ENCODE data around the gene PCSK6.

Gene PCSK6

DNA sequence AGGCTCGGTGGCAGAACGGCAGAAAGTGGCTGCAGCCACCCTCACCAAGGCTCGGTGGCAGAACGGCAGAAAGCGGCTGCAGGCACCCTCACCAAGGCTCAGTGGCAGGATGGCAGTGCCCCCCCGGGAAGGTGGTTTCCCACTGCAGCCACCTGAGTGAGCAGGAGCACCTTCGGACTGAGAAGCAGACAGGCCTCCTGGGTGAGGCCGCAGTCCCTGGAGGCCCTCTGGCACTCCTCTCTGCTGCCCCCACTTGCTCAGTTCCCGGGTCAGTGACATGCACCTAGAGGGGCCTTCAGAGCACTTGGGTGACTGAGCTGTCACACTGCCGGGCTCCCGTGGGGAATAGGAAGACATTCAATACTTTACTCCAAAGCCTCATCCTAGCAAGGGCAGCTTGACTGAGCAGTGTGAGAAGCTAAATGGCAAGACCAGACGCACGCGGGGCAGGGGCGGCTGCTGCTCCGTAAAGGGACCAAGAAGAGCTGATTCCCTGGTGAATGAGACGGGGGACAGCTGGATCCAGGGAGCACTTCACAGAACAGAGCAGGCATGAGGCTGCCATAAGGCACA is 62.7 kb downstream of the PCSK6 start:
- no peaks in the 10 kb centered on the region for H3K36me3 ChIP-seq (ENCODE audit: insufficient read depth, low read length)
- no peaks in the 10 kb centered on the region; the same call in 1 of the 2 replicates for H3K9me3 ChIP-seq (ENCODE audit: insufficient read depth, low read depth, low read length)
- no peak overlapping the region for H3K4me3 ChIP-seq (ENCODE audit: low read length, poor library complexity, severe bottlenecking)
- H4K20me1 ChIP-seq (ENCODE audit: insufficient read depth, low read length, poor library complexity, severe bottlenecking) = no peaks in the 10 kb centered on the region
- no peaks in the 10 kb centered on the region for H3F3A ChIP-seq (ENCODE audit: low read depth)
- H2AFZ ChIP-seq (ENCODE audit: low read length) = no peak overlapping the region
- no peak for TF ChIP-seq EZH2phosphoT487 (IDR thresholded peaks at IDR 0.05; ENCODE audit: borderline replicate concordance)
- TF ChIP-seq CTCF (conservative IDR thresholded peaks at IDR 0.05; ENCODE audit: low read length) = no peak
- H3K4me1 ChIP-seq (ENCODE audit: insufficient read depth, low read length, poor library complexity, severe bottlenecking) = no peaks in the 10 kb centered on the region
- H3K9ac ChIP-seq (ENCODE audit: low read depth, low read length, poor library complexity, severe bottlenecking) = no peak overlapping the region
- H3K9me2 ChIP-seq (replicated peaks; ENCODE audit: low read depth, low read length) = no peaks in the 10 kb centered on the region
- H3K4me2 ChIP-seq (ENCODE audit: low read depth, low read length, poor library complexity, severe bottlenecking) = no peak overlapping the region
- no peaks in the 10 kb centered on the region for H3K79me2 ChIP-seq (ENCODE audit: insufficient read depth, low read length)
- no peaks in the 10 kb centered on the region for H3K27me3 ChIP-seq (ENCODE audit: insufficient read depth, low read length, poor library complexity, severe bottlenecking)

- Histone ChIP-seq H3F3A (ENCODE audit: low read depth) (no peaks in the 10 kb centered on the region), H2AFZ (ENCODE audit: low read length) (no peak overlapping the region), H3K27me3 (ENCODE audit: insufficient read depth, low read length, poor library complexity, severe bottlenecking) (no peaks in the 10 kb centered on the region), H3K36me3 (ENCODE audit: insufficient read depth, low read length) (no peaks in the 10 kb centered on the region), H3K9ac (ENCODE audit: low read depth, low read length, poor library complexity, severe bottlenecking) (no peak overlapping the region), H3K4me1 (ENCODE audit: insufficient read depth, low read length, poor library complexity, severe bottlenecking) (no peaks in the 10 kb centered on the region), H3K79me2 (ENCODE audit: insufficient read depth, low read length) (no peaks in the 10 kb centered on the region), H3K4me2 (ENCODE audit: low read depth, low read length, poor library complexity, severe bottlenecking) (no peak overlapping the region), H3K4me3 (ENCODE audit: low read length, poor library complexity, severe bottlenecking) (no peak overlapping the region), H3K9me2 (replicated peaks; ENCODE audit: low read depth, low read length) (no peaks in the 10 kb centered on the region), H3K9me3 (ENCODE audit: insufficient read depth, low read depth, low read length) (no peaks in the 10 kb centered on the region; the same call in 1 of the 2 replicates), H4K20me1 (ENCODE audit: insufficient read depth, low read length, poor library complexity, severe bottlenecking) (no peaks in the 10 kb centered on the region)
- TF ChIP-seq CTCF (conservative IDR thresholded peaks at IDR 0.05; ENCODE audit: low read length) = no peak
- TF ChIP-seq EZH2phosphoT487 (IDR thresholded peaks at IDR 0.05; ENCODE audit: borderline replicate concordance) = no peak
These were observed 63.6 kb downstream of the PCSK6 start for GRCh38 chr15:101425787-101426365.

DNA sequence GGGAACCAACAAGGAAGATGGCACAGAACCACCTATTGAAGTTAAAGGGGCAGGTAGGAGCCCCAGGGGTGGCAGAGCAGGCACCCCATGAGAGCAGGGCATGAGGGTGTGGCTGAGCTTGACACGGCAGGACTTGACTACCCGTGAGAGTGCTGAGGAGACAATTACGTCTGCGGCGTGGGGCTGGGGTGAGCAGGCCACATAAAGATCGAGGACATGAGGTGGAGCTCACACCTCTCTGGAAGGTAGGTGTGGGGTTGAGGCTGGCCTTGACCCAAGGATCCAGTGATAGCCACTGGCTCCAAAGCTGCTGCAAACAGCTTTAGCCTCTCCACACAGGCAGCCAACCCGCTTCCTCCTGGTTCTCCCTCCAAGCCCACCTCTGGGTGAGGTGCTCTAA is 64.5 kb downstream of the PCSK6 start:
- H3F3A ChIP-seq (ENCODE audit: low read depth) = no peaks in the 10 kb centered on the region
- H3K79me2 ChIP-seq (ENCODE audit: insufficient read depth, low read length) = no peaks in the 10 kb centered on the region
- TF ChIP-seq CTCF (conservative IDR thresholded peaks at IDR 0.05; ENCODE audit: low read length) (no peak), EZH2phosphoT487 (IDR thresholded peaks at IDR 0.05; ENCODE audit: borderline replicate concordance) (no peak)
- no peak overlapping the region for H3K9ac ChIP-seq (ENCODE audit: low read depth, low read length, poor library complexity, severe bottlenecking)
- H3K4me3 ChIP-seq (ENCODE audit: low read length, poor library complexity, severe bottlenecking) = no peak overlapping the region
- H3K4me1 ChIP-seq (ENCODE audit: insufficient read depth, low read length, poor library complexity, severe bottlenecking) = no peaks in the 10 kb centered on the region
- no peaks in the 10 kb centered on the region for H4K20me1 ChIP-seq (ENCODE audit: insufficient read depth, low read length, poor library complexity, severe bottlenecking)
- no peak overlapping the region for H2AFZ ChIP-seq (ENCODE audit: low read length)
- no peaks in the 10 kb centered on the region; the same call in 1 of the 2 replicates for H3K9me3 ChIP-seq (ENCODE audit: insufficient read depth, low read depth, low read length)
- H3K36me3 ChIP-seq (ENCODE audit: insufficient read depth, low read length) = no peaks in the 10 kb centered on the region
- H3K4me2 ChIP-seq (ENCODE audit: low read depth, low read length, poor library complexity, severe bottlenecking) = no peak overlapping the region
- no peaks in the 10 kb centered on the region for H3K27me3 ChIP-seq (ENCODE audit: insufficient read depth, low read length, poor library complexity, severe bottlenecking)
- H3K9me2 ChIP-seq (replicated peaks; ENCODE audit: low read depth, low read length) = no peaks in the 10 kb centered on the region
